RWPE1 (cell line): Measurements from ENCODE around the gene TLR8.
A peak's percentile ranks its signal among the peaks of the same experiment; 100 is the strongest.
"Not testable (repeated sequence)": the region's sequence is repeated elsewhere in the genome, so short reads cannot be mapped to it uniquely, and the experiment has no call there.

ENCODE experiments used
- CTCF ChIA-PET: fragments of 350-600 bp; sonication (Branson Sonifier 250); formaldehyde crosslinking; extraction: SDS; loops from one replicate; lab custom pipeline; 2021; lab: Yijun Ruan, JAX
- POLR2A ChIA-PET: fragments of 400-600 bp; formaldehyde crosslinking; extraction: SDS; loops from one replicate; lab custom pipeline; 2020; ENCODE audit warnings: antibody characterized with exemption; ENCODE audit not compliant: low non-redundant PET; lab: Yijun Ruan, JAX
- DNase-seq: peaks from one replicate; pipeline ENCODE4 v3.0.0; 2012; ENCODE audit warnings: low spot score
- H3K27ac ChIP-seq: fragments of 450-650 bp; 2 replicates; pipeline ENCODE4 v1.5.1; 2017
- CTCF ChIP-seq: fragments of 450-650 bp; conservative IDR thresholded peaks from 2 replicates; pipeline ENCODE4 v1.5.1; 2017; ENCODE audit warnings: low read depth, mild to moderate bottlenecking

TLR8 gene

GRCh38 chrX:12956704-12957534 lies 50.5 kb downstream of the TLR8 start:
- POLR2A ChIA-PET: interaction anchor here (0.7 to 1.2 kb wide), 2 partner anchors 73 to 737 kb away, joined by 3 read pairs; no protein-coding TSS in a partner anchor
- peak; percentile 20 for DNase-seq
- no peak for TF ChIP-seq CTCF
- CTCF ChIA-PET: interaction anchor here (0.6 to 0.7 kb wide), 2 partner anchors 11 to 338 kb away, joined by 3 to 6 read pairs; no protein-coding TSS in a partner anchor
- H3K27ac ChIP-seq: peak overlapping the region; percentile 94

GRCh38 chrX:12958059-12958458 lies 51.6 kb downstream of the TLR8 start:
- DNase-seq: no peak
- no peak overlapping the region for H3K27ac ChIP-seq
- POLR2A ChIA-PET: interaction anchor here (0.6 kb wide), 1 partner anchor 12 kb away, joined by 7 read pairs; no protein-coding TSS in a partner anchor
- CTCF ChIA-PET: no interaction called here
- TF ChIP-seq CTCF: no peak

- no peak overlapping the region for H3K27ac ChIP-seq
- no peak for TF ChIP-seq CTCF
- no peak for DNase-seq
- POLR2A ChIA-PET: no interaction called here
- CTCF ChIA-PET: no interaction called here
Measured at GRCh38 chrX:12958461-12958860, 52.0 kb downstream of the TLR8 start.

- TF ChIP-seq CTCF: no peak
- DNase-seq: no peak
- H3K27ac ChIP-seq: no peak overlapping the region; the same call in 1 of the 2 replicates
- ChIA-PET CTCF (interaction anchor here (0.5 kb wide), 1 partner anchor 194 kb away, joined by 3 read pairs; no protein-coding TSS in a partner anchor), POLR2A (no interaction called here)
Measured at GRCh38 chrX:12961196-12961718, 54.8 kb downstream of the TLR8 start.

GRCh38 chrX:12962041-12962504 lies 55.7 kb downstream of the TLR8 start:
- POLR2A ChIA-PET: no interaction called here
- no peak for TF ChIP-seq CTCF
- DNase-seq: no peak
- CTCF ChIA-PET: interaction anchor here (0.7 kb wide), 1 partner anchor 520 kb away, joined by 3 read pairs; no protein-coding TSS in a partner anchor
- peak overlapping the region; percentile 26; the same call in 1 of the 2 replicates for H3K27ac ChIP-seq

- POLR2A ChIA-PET, DNase-seq, H3K27ac ChIP-seq, CTCF ChIA-PET: not testable (repeated sequence)
Measured at GRCh38 chrX:12963210-12963850, 56.9 kb downstream of the TLR8 start.
